Measurements from ENCODE around the gene PNPLA6.
A peak's percentile ranks its signal among the peaks of the same experiment; 100 is the strongest.
"Not testable (repeated sequence)": the region's sequence is repeated elsewhere in the genome, so short reads cannot be mapped to it uniquely, and the experiment has no call there.

PNPLA6 gene

GRCh38 chr19:7550987-7551761, 15.7 kb downstream of the PNPLA6 start:
- DNase-seq (ENCODE audit: extremely low read depth in 1 of 2, low read depth in 1 of 2): peak in 1 of 2 donors; percentile 41

GRCh38 chr19:7552781-7553180, 17.3 kb downstream of the PNPLA6 start:
- no peak for DNase-seq (ENCODE audit: extremely low read depth in 1 of 2, low read depth in 1 of 2)

- no peak for DNase-seq (ENCODE audit: extremely low read depth in 1 of 2, low read depth in 1 of 2)
Observed at GRCh38 chr19:7554565-7554964, 19.0 kb downstream of the PNPLA6 start.

GRCh38 chr19:7554990-7555864, 19.7 kb downstream of the PNPLA6 start:
- no peak for DNase-seq (ENCODE audit: extremely low read depth in 1 of 2, low read depth in 1 of 2)

DNA sequence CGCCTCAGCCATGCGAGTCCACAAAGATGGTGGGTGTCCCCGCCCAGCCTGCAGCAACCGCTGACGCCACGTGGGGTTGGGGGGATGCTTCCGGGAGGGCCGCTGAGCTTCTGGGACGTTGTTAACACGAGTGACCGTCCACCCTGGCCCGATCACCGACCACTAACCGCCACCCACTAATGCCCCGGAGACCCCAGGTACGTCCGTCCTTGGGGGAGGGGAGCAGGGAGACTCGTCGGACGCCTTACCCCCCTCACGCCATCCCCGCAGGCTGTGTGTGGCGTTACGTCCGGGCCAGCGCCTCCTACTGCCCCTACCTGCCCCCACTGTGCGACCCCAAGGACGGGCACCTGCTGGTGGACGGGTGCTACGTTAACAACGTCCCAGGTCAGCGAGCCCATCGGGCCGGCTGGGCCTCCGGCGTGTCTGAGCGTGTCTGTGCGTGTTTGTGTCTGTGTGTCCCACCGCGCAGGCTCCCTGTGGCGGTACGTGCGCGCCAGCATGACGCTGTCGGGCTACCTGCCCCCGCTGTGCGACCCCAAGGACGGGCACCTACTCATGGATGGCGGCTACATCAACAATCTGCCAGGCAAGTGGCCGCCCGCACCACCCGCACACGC, 21.3 kb downstream of the PNPLA6 start:
- no peak for DNase-seq (ENCODE audit: extremely low read depth in 1 of 2, low read depth in 1 of 2)

- no peak for DNase-seq (ENCODE audit: extremely low read depth in 1 of 2, low read depth in 1 of 2)
Observed at GRCh38 chr19:7558667-7559066, 23.1 kb downstream of the PNPLA6 start.

DNA sequence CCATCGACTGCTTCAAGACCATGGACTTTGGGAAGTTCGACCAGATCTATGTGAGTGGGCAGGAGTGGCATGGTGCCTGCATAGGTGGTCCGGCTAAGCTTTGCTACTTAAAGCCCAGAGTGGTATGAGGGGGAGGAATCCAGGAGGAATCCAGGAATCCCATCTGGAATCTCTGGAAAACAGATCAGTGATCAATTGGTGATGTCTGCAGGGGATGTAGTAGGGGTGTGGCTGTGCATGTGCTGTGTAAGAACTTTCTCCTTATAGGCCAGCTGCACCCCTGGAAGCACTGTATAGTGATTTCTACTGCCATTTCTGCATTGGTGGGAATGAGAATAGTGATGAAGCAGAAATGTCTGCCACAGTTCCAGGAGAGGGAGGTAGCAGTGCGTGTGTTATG, 23.6 kb downstream of the PNPLA6 start:
- no peak for DNase-seq (ENCODE audit: extremely low read depth in 1 of 2, low read depth in 1 of 2)

DNA sequence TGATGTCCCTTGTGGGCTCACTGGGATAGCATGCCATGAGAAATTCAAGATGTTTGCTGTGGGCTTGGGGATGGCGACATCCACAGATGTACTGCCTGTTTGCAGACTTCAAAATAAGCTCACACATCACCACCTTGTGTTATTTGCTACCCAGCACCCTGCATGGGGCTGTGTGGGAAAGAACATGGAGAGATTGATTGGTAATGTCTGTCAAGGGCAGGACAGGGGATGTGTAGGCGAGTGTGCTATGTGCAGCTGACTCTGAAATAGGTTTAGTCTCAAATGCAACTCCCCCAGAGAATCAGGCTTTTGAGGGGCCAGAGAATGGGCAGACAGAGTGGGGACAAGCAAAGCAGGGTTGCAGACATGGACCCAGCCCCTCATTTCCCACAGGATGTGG, 24.7 kb downstream of the PNPLA6 start:
- DNase-seq (ENCODE audit: extremely low read depth in 1 of 2, low read depth in 1 of 2): no peak

GRCh38 chr19:7561325-7561724, 25.8 kb downstream of the PNPLA6 start:
- no peak for DNase-seq (ENCODE audit: extremely low read depth in 1 of 2, low read depth in 1 of 2)

DNA sequence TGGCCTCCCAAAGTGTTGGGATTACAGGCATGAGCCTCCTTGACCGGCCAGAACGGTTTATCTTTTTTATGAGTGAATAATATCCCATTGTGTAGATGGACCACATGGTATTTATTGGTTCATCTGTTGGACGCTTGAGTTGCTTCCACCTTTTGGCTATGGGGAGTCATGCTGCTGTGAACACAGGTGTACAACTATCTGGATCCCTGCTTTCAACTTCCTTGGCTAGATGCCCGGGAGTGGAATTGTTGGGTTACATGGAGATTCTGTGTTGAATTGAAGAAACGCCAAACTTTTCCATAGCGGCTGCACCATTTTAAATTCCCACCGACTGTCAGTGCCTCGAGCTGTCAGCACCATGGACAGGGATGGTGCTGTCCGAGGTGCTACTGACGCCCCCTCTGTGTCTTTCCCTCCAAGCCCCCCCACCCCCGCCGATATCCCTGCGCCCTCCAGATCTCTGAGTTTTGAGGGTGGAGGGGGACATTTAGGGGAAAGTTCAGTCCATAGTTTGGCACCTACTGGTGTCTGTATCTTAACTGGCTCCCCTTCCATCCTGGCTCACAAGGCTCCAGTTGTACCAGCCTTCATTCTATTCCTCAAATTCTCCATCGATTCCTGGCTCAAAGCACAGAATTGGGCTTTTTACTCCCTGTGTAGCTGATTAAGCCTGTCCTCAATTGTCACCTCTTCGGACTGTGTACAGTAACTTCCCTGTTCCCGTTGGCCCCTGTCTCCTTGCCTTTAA, 27.3 kb downstream of the PNPLA6 start:
- no peak for DNase-seq (ENCODE audit: extremely low read depth in 1 of 2, low read depth in 1 of 2)

- DNase-seq (ENCODE audit: extremely low read depth in 1 of 2, low read depth in 1 of 2): no peak
Observed at GRCh38 chr19:7564866-7565265, 29.3 kb downstream of the PNPLA6 start.

- DNase-seq (ENCODE audit: extremely low read depth in 1 of 2, low read depth in 1 of 2): no peak
Observed at GRCh38 chr19:7565332-7565731, 29.8 kb downstream of the PNPLA6 start.

- no peak for DNase-seq (ENCODE audit: extremely low read depth in 1 of 2, low read depth in 1 of 2)
Observed at GRCh38 chr19:7570761-7571160, 35.2 kb downstream of the PNPLA6 start.

- DNase-seq (ENCODE audit: extremely low read depth in 1 of 2, low read depth in 1 of 2): no peak
Observed at GRCh38 chr19:7575434-7576040, 40.0 kb downstream of the PNPLA6 start.

DNA sequence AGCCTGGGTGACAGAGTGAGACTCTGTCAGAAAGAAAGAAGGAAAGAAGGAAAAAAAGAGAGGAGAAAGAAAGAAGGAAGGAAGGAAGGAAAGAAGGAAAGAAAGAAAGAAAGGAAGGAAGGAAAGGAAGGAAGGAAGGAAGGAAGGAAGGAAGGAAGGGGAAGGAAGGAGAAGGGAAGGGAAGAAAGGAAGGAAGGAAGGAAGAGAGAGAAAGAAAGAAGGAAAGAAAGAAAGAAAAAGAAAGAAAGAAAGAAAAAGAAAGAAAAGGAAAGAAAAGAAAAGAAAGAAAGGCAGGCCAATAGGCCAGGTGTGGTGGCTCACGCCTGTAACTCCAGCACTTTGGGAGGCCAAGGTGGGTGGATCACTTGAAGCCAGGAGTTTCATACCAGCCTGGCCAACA, 41.9 kb downstream of the PNPLA6 start:
- DNase-seq (ENCODE audit: extremely low read depth in 1 of 2, low read depth in 1 of 2): not testable (repeated sequence)

- DNase-seq (ENCODE audit: extremely low read depth in 1 of 2, low read depth in 1 of 2): no peak
Observed at GRCh38 chr19:7578127-7578526, 42.6 kb downstream of the PNPLA6 start.

DNA sequence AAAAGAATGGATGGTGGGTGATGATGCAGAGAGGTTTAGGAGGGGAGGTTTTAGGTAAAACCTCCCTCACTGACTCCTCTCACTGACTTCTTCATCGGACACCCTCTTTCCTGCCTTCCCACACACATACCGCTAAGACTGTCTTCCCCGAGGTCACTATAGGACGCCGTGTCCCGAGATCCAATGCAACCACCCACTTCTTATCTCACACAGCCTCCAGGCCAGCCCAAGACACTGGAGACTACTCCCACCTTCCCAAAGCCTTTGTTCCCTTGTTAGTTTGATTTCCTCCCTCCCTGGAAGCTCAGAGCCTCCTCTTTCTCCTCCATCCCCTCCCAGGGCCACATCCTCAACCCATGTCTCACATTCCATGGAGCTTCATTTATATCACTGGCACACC, 43.7 kb downstream of the PNPLA6 start:
- DNase-seq (ENCODE audit: extremely low read depth in 1 of 2, low read depth in 1 of 2): no peak

GRCh38 chr19:7582446-7582845, 46.9 kb downstream of the PNPLA6 start:
- no peak for DNase-seq (ENCODE audit: extremely low read depth in 1 of 2, low read depth in 1 of 2)

DNA sequence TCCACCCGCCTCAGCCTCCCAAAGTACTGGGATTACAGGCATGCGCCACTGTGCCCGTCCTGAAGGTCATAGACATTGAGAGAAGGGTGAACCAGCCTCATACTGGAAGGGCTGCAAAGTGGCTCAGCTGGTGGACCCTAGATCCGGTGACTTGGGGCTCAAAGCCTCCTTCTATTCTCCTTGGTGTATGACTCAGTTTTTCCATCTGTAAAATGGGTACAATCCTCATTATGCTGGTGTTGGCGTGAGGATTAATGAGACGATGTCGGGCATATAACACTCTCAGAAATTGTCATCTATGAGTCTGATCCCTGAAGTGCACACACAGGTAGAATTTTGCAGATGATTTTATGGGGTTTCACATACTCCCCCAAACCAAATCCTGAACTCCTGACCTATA, 54.3 kb downstream of the PNPLA6 start:
- no peak for DNase-seq (ENCODE audit: extremely low read depth in 1 of 2, low read depth in 1 of 2)

DNA sequence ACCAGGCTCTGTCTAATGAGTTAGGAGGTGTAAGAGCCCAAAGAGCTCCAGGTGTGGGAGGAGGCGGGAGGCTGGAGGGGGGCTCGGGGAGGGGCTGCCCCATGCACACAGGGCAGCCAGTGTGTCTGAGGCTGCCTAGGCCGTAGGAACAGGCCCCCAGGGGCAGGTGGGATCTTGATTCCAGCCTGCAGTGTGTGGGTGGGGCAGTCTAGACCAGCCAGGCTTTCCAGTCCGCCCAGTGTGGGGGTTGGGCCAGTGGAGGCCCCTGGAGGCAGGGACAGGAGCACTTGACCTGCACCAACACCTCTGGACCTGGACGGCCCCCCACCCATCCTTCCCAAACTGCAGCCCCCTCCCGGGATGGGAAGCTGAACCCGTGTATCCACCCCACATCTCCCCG, 54.7 kb downstream of the PNPLA6 start:
- no peak for DNase-seq (ENCODE audit: extremely low read depth in 1 of 2, low read depth in 1 of 2)
